Colonic mucosa (tissue), 4 donors: Measurements from ENCODE around the gene HOTAIR. TPM values are rescaled to one million over a fixed set of nuclear protein-coding genes. Genes with fewer than 3 reads are reported as not detected.

Experiments
- DNase-seq: peaks from one replicate; pipeline ENCODE4 v3.0.0-alpha.2; 2020
- H3K27ac ChIP-seq: fragments of 200-600 bp; one replicate; pipeline ENCODE4 v1.8.0; 2021
- H3K27me3 ChIP-seq: fragments of 200-600 bp; one replicate; pipeline ENCODE4 v1.8.0; 2021
- H3K36me3 ChIP-seq: fragments of 200-600 bp; one replicate; pipeline ENCODE4 v1.8.0; 2021
- H3K4me1 ChIP-seq: fragments of 200-600 bp; one replicate; pipeline ENCODE4 v1.8.0; 2021; ENCODE audit warnings: mild to moderate bottlenecking
- H3K4me3 ChIP-seq: fragments of 200-600 bp; one replicate; pipeline ENCODE4 v1.8.0; 2021
- H3K9ac ChIP-seq, 2 donors: one replicate each; pipeline ENCODE4 v1.7.0; 2013; ENCODE audit warnings: control low read depth in 2 of 2, low read depth in 2 of 2, low read length in 2 of 2
- H3K9me3 ChIP-seq: fragments of 200-600 bp; one replicate; pipeline ENCODE4 v1.8.0; 2021
- CTCF ChIP-seq: fragments of 200-600 bp; IDR thresholded peaks from one replicate; pipeline ENCODE4 v1.8.0; 2022; ENCODE audit warnings: antibody characterized with exemption, mild to moderate bottlenecking
- intact Hi-C: fragments of 100-400 bp; cut with DNase I; formaldehyde crosslinking; loops from one replicate; pipeline ENCODE4 v1.14.1; 2022
- total RNA-seq, 2 donors: library from RNA; stranded (reverse); fragmentation: NEBNext Ultra II Directional in 1 of 2; extraction: Animal tissue kit (Norgen Biotek cat#: 25700) in 1 of 2; gene quantifications; one replicate each; pipeline ENCODE4 v1.2.1, GENCODE V29; 2021
- donor health status: healthy.
- donor health status: DM: no; HTN: no; CAD: no.
- donor health status: DM: no; HTN: no; CAD: no.

The HOTAIR gene
- total RNA-seq, 2 donors from 2014 or later = not detected

DNA sequence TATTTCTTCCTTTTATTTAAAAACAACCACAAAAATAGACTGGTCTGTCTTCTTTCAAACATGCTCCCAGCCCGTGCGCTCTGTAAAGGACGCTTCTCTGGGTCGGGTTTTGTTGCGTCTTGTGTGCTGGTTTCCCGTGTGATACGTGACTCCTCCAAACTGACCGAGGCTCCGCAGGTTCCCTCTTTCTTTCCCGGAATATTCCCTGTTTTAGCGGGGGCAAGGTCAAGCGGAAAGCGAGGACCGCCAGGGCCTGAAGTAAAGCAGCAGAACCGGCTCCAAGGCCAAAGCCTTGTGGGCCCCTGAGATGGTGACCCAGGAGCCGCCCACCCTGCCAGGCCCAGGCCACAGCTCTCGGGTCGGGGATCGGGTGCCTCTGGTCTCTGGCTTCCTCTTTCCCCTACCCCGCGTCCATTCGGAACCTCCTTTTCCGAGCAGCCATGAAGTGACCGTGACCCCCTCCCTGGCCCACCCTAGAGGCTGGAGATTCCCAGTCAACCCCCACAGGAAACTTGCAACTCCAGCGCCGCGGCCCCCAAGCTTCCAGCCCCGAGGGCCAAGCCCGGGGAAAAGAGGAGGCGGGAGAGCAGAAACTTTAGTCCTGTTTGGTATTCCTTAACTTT, 9.3 kb upstream of the HOTAIR start:
- Histone ChIP-seq H3K4me3 (no peak overlapping the region), H3K27ac (no peak overlapping the region), H3K27me3 (peaks cover 91% of the 10 kb centered on the region), H3K9ac (no peak overlapping the region), H3K36me3 (no peaks in the 10 kb centered on the region), H3K9me3 (no peaks in the 10 kb centered on the region), H3K4me1 (no peaks in the 10 kb centered on the region)
- DNase-seq = no peak
- intact Hi-C loops = no loop called here
- TF ChIP-seq CTCF = no peak

GRCh38 chr12:53983568-53983949, 8.8 kb upstream of the HOTAIR start:
- intact Hi-C loops = no loop called here
- Histone ChIP-seq H3K27ac (no peak overlapping the region), H3K36me3 (no peaks in the 10 kb centered on the region), H3K9ac (no peak overlapping the region), H3K4me1 (no peaks in the 10 kb centered on the region), H3K9me3 (no peaks in the 10 kb centered on the region), H3K4me3 (no peak overlapping the region), H3K27me3 (peaks cover 91% of the 10 kb centered on the region)
- no peak for DNase-seq
- no peak for TF ChIP-seq CTCF

- intact Hi-C loops = no loop called here
- Histone ChIP-seq H3K9me3 (no peaks in the 10 kb centered on the region), H3K9ac (no peak overlapping the region), H3K27me3 (peaks cover 88% of the 10 kb centered on the region), H3K36me3 (no peaks in the 10 kb centered on the region), H3K27ac (no peak overlapping the region), H3K4me3 (no peak overlapping the region), H3K4me1 (no peaks in the 10 kb centered on the region)
- DNase-seq = no peak
- TF ChIP-seq CTCF = no peak
Measured at GRCh38 chr12:53982648-53983567, 8.2 kb upstream of the HOTAIR start.

- Histone ChIP-seq H3K9ac (no peak overlapping the region), H3K9me3 (no peaks in the 10 kb centered on the region), H3K27ac (no peak overlapping the region), H3K36me3 (no peaks in the 10 kb centered on the region), H3K4me3 (no peak overlapping the region), H3K27me3 (peaks cover 89% of the 10 kb centered on the region), H3K4me1 (no peaks in the 10 kb centered on the region)
- intact Hi-C loops = no loop called here
- no peak for TF ChIP-seq CTCF
- no peak for DNase-seq
Measured at GRCh38 chr12:53981634-53982565, 7.1 kb upstream of the HOTAIR start.

DNA sequence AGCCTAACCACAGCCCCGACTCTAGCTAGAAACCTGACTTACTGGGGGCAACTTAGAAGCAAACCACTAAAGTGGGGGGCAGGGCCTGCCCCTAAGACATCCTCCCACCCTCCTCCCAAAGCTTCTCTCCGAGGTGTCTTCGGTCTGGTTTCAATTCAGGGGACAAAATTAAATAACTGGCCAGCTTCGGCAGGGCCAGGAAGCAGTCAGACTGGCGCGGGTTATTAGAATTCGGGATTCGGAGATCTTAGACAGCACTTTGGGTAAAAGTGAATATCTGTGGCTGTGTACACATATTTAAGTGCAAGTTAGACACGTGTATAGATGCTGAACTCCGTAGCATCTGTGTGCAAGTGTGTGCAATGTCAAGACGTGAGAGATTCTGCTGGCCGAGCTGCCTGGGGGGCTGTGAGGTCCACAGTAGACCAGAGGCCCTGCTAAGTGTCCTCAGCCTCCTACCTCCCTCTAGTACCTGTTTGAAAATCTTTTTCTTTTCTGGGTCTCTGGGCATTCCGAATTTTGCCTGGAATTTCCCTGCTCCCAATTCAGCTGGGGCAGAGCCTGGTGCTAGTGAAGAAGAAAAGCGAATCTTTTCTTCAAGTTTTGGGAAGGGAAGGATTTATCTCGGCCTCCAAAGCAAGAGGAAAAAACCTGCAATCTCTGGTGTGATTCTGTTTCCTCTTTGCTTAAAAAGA, 6.2 kb upstream of the HOTAIR start:
- H3K4me1 ChIP-seq = no peaks in the 10 kb centered on the region
- intact Hi-C loops = no loop called here
- H3K27me3 ChIP-seq = peaks cover 89% of the 10 kb centered on the region
- no peak for TF ChIP-seq CTCF
- DNase-seq = no peak
- no peaks in the 10 kb centered on the region for H3K36me3 ChIP-seq
- no peaks in the 10 kb centered on the region for H3K9me3 ChIP-seq
- H3K9ac ChIP-seq = no peak overlapping the region
- H3K4me3 ChIP-seq = no peak overlapping the region
- no peak overlapping the region for H3K27ac ChIP-seq
